GM12878 (cell line): ENCODE results near the gene MRPS25.

Source experiments
- CTCF ChIP-seq, 3 experiments: IDR thresholded peaks in 2 of 3; conservative IDR thresholded peaks in 1 of 3; 2 replicates each; pipeline ENCODE4 v1.5.1; 2011; ENCODE audit warnings: low read depth in 3 of 3, low read length in 3 of 3, mild to moderate bottlenecking in 3 of 3, control low read depth in 2 of 3, moderate library complexity in 2 of 3, inconsistent platforms in 1 of 3, mixed read lengths in 1 of 3; ENCODE audit not compliant: control insufficient read depth in 2 of 3, insufficient read depth in 1 of 3; ENCODE audit errors: extremely low read depth in 1 of 3
- GABPA ChIP-seq: IDR thresholded peaks from 2 replicates; pipeline ENCODE4 v1.6.1; 2014; ENCODE audit warnings: antibody characterized with exemption, low read depth, mild to moderate bottlenecking, inconsistent platforms
- LARP7 ChIP-seq: fragments of 450-650 bp; IDR thresholded peaks from 2 replicates; pipeline ENCODE4 v1.6.1; 2017; ENCODE audit warnings: mild to moderate bottlenecking
- MAX ChIP-seq: IDR thresholded peaks from 2 replicates; pipeline ENCODE4 v1.6.1; 2012; ENCODE audit warnings: low read depth, low read length, improper control_type of control experiment
- NFYA ChIP-seq: IDR thresholded peaks from 2 replicates; pipeline ENCODE4 v1.6.1; 2011; ENCODE audit warnings: low read depth, mild to moderate bottlenecking, low read length, improper control_type of control experiment, borderline replicate concordance
- PAX8 ChIP-seq: fragments of 450-650 bp; IDR thresholded peaks from 2 replicates; pipeline ENCODE4 v1.6.1; 2017; ENCODE audit warnings: mild to moderate bottlenecking, moderate library complexity
- RAD51 ChIP-seq: fragments of 450-650 bp; IDR thresholded peaks from 2 replicates; pipeline ENCODE4 v1.6.1; 2016; ENCODE audit warnings: moderate library complexity, mild to moderate bottlenecking, inconsistent platforms
- YY1 ChIP-seq: IDR thresholded peaks from 2 replicates; pipeline ENCODE4 v1.6.1; 2011; ENCODE audit warnings: low read depth, mild to moderate bottlenecking, low read length
- TF ChIP-seq, protein P1 (sequence below): fragments of 450-650 bp; IDR thresholded peaks from 2 replicates; pipeline ENCODE4 v1.6.1; 2014; ENCODE audit warnings: mild to moderate bottlenecking

- TF ChIP-seq PAX8 (no peak), CTCF (IDR thresholded peaks at IDR 0.05 in 2 of 3, conservative IDR thresholded peaks at IDR 0.05 in 1 of 3; ENCODE audit: control insufficient read depth in 2 of 3, extremely low read depth in 1 of 3, insufficient read depth in 1 of 3, low read depth in 3 of 3, low read length in 3 of 3) (no peak), NFYA (no peak), MAX (no peak), GABPA (no peak), LARP7 (no peak), YY1 (no peak), RAD51 (no peak)
- TF ChIP-seq, protein P1, sequence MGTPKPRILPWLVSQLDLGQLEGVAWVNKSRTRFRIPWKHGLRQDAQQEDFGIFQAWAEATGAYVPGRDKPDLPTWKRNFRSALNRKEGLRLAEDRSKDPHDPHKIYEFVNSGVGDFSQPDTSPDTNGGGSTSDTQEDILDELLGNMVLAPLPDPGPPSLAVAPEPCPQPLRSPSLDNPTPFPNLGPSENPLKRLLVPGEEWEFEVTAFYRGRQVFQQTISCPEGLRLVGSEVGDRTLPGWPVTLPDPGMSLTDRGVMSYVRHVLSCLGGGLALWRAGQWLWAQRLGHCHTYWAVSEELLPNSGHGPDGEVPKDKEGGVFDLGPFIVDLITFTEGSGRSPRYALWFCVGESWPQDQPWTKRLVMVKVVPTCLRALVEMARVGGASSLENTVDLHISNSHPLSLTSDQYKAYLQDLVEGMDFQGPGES, result no peak
Measured at GRCh38 chr3:15081960-15082664, 17.0 kb upstream of the MRPS25 start.
